ENCODE measurements around the gene ANXA9.

The ANXA9 gene, protein sequence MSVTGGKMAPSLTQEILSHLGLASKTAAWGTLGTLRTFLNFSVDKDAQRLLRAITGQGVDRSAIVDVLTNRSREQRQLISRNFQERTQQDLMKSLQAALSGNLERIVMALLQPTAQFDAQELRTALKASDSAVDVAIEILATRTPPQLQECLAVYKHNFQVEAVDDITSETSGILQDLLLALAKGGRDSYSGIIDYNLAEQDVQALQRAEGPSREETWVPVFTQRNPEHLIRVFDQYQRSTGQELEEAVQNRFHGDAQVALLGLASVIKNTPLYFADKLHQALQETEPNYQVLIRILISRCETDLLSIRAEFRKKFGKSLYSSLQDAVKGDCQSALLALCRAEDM

DNA sequence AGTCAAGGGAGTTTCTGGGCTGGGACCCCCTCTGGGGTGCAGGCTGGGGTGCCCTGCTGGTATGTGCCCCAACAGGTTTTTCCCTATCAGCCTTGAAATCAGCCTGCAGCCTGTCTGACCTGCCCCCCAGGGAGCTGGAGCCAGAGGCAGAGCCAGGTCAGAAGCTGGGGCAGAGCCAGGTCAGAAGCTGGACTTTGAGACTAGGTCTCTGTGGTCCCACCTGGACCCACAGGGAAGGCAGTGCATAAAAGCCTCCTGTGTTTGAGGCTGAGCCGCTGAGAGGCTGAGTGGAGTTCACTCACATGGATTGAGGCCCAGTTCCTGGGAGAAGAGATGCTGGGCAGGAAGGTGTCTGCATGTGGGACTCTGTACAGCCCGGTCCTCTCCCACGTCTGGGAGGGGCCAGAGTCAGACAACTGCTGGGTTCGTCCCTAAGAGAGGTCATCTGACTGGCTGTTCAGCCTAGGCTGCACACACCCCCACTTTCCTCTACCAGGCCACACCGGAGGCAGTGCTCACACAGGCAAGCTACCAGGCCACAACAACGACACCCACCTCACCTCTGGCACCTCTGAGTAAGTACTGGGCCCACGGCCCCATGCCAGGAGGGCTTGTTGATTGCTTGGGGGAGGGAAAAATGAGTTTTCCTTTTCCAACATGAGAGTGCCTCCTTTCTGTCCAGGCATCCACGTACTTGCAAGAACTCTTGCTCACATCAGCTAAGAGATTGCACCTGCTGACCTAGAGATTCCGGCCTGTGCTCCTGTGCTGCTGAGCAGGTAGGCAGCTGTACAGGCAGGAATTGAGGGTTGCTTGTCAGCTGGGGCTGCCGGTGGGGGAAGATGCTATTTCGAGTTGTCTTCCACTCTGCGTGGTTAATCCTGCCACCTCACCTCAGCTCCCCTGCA, at the start of gene ANXA9:
Gene ANXA9 (plus strand): TSS at position 488 of the 908 bp plus-strand sequence. CDS start 814 bp downstream, outside the sequence.
- DNase-seq = peak; percentile 44

DNA sequence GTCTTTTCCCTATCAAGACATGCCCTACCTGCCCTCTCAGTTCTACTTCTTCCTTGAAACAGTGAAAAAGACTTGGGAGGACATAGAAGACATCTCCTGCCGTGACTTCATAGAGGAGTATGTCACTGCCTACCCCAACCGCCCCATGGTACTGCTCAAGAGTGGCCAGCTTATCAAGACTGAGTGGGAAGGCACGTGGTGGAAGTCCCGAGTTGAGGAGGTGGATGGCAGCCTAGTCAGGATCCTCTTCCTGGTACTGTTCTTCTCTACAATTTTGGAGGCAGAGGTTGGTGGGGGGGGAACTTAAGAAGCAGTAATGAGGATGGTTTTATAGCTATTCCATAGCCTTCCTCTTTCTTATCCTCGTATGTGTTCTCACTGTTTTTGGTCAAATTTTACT, 37.2 kb upstream of the ANXA9 start:
- DNase-seq = no peak

DNA sequence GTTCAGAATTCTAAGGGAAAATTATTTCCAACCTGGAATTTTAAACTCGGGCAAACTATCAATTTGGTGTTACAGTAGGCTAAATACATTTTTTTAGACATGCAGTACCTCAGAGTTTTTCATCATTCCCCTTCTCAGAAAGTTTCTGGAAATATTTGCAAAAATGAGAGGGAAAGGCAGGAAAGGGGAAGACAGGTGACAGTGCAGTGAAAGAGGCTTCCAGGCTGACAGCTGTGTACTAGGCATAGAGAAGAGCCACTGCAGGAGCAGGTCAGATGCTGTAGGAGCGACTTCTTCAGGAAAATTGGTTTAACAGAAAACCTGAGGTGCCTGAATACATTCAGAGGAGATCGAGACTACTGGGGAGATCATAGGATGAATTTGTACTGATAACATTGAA, 27.4 kb upstream of the ANXA9 start:
- no peak for DNase-seq

DNA sequence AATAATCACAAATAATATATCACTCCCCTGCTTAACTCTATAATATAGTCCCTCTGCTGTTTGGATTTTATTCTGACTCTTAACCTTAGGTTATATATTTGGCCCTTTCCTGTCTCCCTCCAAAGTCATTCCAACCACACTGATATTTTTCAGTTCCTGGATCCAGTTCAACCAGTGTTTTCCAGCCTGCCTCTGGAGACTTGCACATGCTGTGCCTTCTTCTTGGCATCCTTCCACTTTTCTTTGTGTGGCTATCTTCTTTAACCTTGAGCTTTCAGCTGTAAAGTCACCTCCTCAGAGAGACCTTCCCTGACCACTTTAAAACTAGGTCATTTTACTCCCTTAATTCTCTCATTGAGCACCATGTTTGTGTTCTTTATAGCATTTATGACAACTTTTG, 26.8 kb upstream of the ANXA9 start:
- DNase-seq = no peak

DNA sequence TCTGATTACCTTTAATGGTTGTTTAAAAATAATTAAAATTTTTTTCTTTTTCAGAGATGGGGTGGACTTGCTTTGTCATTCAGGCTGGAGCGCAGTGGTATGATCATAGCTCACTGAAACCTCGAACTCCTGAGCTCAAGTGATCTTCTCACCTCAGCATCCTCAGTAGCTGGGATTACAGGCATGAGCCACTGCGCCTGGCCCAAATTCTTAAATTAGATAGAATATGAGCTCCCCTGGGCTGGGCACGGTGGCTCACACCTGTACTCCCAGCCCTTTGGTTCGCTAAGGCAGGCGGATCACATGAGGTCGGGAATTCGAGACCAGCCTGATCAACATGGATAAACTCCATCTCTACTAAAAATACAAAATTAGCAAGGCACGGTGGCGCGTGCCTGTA, 24.4 kb upstream of the ANXA9 start:
- no peak for DNase-seq

DNA sequence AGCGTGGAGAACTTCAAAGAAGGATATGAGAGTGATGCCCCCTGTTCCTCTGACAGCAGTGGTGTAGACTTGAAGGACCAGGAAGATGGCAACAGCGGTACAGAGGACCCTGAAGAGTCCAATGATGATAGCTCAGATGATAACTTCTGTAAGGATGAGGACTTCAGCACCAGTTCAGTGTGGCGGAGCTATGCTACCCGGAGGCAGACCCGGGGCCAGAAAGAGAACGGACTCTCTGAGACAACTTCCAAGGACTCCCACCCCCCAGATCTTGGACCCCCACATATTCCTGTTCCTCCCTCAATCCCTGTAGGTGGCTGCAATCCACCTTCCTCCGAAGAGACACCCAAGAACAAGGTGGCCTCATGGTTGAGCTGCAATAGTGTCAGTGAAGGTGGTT, 21.4 kb upstream of the ANXA9 start:
- no peak for DNase-seq

DNA sequence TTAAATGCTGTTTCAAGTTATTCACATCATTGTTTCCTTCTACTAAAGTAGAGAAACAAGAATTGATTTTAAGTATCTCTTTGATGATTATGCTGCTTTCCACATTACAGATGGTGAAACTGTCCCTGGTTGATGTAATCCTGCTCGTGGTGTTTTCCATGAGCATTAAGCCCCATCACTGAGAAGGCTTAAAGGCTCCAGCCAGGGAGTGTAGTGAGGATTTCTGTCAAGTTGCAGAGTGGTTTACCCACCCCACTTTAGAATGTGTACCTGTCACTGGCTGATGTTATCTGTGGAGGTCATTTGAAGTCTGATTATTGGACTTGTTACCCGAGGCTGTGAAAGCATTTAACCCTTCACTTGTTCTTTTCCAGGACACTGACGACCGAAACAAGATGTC, 20.3 kb upstream of the ANXA9 start:
- no peak for DNase-seq

DNA sequence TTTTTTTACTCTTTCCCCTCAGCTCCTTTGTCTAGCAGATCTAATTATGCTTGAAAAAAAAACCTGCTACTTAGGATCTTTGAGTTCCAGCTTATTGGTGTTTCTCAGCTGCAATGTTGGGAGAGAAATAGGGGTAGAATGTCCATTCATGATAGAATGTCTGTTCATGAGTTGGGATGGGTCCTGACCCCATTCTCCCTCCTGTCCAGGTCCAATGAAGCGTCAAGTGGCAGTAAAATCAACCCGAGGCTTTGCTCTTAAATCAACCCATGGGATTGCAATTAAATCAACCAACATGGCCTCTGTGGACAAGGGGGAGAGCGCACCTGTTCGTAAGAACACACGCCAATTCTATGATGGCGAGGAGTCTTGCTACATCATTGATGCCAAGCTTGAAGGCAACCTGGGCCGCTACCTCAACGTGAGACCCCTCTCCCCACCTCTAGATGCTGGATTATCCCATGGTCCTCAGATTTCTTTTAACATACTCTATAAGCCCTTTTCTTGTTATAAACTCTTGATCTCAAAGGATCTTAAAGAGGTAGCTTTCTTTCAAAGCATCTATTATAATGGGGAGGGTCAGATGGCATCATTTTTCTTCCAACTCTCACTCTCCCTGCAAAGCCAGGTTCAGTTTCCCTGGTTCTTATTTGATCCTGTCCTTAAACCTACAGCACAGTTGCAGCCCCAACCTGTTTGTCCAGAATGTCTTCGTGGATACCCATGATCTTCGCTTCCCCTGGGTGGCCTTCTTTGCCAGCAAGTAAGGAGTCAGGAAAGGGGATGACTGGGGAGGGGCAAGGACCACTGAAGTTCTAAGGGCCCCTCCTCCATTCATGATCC, 18.6 kb upstream of the ANXA9 start:
- no peak for DNase-seq

DNA sequence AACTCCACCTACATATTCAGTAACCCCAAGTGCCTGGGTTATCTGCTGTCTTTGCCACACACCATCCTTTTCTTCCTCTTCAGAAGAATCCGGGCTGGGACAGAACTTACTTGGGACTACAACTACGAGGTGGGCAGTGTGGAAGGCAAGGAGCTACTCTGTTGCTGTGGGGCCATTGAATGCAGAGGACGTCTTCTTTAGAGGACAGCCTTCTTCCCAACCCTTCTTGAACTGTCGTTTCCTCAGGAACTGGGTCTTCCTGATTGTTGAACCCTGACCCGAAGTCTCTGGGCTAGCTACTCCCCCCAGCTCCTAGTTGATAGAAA, 18.0 kb upstream of the ANXA9 start:
- no peak for DNase-seq

DNA sequence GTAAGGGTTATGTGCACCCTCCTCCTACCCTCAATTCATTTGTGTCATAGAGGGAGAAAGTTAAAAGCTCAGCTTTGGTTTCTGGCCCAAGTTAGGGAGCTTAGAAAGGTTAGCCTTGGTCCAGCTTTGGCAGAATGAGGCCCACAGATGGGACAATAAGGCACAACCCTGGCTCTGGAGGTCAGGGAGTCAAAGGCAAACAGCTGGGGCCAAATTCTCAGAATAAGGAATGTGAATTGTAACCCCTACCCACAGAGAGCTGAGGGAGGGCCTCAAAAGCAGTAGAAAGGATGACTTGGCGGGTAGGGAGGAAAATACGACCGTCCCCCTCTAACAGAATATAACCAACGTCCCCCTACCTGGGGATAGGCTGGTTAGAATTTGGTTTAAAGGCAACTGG, 16.5 kb upstream of the ANXA9 start:
- DNase-seq = no peak

DNA sequence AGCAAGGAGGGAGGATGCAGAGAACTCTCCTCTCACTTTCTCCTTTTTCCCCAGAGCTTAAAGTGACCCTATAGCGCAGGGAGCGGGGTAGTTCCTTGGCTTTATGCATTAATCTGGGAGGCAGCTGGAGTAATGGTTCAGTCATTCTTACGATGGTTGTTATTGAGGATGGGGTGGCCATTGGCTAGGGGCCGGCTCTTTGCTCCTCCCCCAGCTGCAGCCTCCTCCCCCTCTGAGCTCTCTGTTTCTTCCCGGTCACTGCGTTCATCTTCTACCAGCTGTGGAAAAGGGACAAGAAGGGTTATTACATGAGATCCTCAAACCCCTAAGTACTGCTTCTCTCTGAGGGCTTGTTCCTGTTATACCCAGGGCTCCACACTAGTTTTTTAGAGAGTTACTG, 16.1 kb upstream of the ANXA9 start:
- no peak for DNase-seq

DNA sequence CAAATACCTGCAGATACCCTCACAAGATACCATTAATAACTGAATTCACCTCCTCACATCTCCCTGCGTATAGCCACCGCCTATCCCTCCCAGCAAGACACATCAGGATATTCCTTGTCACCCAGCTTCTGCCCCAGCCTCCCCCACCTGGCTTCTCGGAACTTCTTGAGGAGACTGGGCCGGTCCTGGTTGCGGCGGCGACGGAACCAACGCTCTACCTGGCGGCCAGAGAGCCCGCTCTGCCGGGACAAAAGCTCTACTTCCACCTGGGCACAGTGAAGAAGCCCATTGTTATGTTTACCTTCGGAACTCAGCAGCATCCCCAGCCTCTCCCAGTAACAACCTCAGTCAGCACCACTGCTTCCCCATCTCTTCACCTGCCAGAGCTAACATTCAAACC, 14.2 kb upstream of the ANXA9 start:
- DNase-seq = no peak

DNA sequence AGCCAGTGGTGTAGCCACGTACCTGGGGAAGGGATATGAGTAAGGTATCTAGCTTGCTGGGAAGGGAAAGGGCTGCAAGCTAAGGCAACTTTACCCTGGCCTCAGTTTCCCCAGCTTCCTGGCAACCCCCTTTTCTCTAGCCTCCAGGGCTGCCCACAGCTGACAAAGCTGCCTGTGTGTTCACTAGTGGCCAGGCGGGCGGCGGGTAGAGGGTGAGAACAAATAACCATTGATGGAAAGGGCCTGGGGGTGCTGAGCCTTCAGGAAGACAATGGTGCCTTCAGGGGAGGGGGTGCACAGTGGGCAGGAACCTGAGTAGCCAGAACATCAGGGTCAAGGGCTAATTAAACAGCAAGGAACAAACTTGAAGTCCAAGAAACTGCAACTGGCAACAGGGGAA, 13.6 kb upstream of the ANXA9 start:
- DNase-seq = no peak

DNA sequence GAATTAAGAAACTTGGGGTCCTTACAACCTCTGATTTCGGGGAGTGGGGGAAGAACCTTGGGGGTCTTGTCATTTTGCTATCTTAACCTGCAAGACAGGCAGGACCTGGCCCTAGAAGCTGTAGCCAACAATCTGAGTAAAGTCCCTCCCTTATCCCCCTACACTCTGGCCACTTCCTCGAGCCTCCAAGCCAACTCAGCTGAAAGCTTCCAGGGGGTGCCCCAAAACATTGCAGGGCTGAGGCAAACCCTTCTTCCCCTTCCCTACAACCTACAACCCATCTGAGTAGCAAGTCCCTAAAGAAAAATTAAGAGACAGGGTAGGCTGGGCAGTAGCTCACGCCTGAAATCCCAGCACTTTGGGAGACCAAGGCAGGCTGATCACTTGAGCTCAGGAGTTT, 12.5 kb upstream of the ANXA9 start:
- DNase-seq = no peak

DNA sequence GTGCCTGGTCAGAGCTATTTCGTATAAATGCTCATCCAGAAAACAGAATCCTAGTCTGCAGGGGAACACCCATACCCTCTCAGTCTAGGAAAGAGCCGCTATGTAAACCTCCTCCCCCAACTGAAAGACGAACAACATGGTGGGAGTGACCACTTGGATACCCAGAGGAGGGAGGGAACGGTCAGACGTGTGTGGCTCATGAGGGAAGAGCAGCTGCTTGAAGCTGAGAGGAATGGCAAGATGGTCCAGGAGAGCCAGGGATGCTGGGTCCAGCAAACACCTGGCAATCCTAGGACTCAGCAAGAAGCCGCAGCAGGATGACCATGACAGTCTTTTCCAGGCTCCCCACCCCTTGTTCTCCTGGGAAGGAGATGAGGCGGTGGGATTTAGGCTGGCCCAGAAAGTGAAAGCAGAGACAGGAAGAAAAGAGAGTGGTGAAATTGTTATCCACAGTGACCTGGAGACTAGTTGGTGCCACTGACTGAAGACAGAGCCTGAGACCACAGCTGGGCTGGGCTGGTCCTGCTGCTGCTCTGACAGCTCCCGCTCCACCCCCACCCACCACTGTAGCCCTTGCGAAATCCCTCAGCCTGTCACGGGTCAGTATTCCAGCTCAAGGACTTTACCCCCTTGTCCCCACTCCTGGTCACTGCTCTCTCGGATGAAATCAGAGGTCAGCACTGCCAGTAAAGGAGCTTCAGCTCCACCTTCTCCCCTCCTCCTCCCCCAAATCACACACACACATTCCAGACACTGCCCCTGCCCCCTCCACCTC, 11.1 kb upstream of the ANXA9 start:
- DNase-seq = peak; percentile 84

DNA sequence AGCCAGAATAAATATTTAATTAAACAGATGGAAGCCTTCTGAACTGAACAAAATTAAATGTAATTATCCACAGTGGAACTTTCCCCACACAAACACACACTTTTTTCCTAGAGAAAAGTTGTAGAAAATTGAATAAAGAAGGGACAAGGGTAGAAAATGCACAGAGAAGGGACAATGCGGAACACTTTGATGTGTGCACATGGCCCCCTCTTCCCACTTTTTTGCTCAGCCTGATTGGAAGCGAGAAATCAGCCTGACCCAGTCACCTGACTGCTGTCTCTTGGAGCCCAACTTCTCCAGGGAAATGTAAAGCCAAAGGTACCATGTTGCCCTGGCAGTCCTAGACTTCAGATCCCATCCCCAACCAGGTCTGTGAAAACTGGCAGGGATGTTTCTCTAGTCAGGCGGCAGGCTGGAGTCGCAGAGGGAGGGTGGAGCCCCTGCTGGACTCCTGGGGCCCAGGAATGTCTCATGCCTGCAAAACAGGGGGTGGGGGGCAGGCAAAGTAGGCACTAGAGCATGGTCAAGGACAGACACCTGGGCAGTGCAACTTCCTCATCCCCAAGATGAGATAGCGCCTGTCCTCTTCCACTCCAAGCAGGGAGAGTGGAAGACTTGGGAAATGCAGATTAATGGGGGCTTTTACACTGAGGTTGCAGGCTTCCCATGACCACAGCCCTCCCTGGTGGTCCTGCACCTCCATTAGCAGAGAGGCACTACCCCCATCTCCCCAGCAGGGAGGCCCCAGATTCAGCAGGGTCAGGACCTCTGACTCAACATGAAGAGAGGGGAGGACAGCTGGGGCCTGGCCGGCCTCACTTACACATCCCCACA, 10.3 kb upstream of the ANXA9 start:
- DNase-seq = peak; percentile 45

DNA sequence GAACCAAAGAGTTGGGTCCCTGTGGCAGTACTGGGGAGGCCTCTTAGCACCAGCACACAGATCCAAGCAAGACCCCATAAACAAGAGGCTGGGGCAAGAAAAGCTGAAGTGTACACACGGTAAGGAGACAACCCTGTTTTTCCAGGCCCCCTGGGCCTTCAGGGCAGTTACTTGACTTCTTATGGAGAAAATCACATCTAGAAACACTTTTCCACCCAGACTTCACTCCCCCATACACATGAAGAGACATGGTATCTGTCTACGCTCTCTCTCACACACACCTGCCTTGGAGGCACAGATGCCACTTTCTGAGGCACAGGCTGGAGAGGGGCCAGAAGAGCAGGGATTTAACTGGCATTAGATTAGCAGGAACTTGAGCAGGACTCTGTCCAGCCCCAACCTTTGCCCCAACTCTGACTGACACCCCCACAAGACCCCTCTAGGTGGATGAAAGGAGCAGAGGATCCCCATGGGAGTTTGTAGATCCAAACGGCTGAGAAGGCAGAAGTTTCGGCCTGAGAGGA, 9.6 kb upstream of the ANXA9 start:
- DNase-seq = no peak

DNA sequence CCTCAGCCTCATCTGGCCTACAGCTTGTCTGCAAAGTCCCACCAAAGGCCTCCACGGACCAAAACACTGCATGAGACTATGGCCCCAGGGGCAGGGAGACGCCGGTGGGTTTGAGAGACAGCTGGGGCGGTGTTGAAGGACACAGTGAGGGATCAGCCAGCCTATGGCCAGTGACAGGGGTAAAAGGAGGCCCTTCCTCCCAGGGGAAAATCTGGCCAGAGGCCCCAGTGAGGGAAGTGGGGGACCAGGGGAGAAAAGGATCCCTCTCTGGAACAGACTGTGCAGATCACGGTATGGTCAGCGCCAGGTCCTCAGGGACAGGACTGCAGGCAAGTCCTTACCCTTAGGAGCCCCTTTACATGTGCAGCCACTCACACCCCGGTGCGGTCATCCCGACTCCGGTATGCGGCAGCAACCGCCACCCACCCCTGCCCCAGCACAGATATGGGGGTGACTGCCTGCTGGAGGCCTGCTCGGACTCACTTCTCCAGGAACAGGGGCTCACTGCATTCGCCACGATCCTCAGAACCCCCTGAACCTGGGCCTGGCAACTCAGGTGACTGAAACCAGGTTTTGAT, 8.7 kb upstream of the ANXA9 start:
- DNase-seq = peak; percentile 65

DNA sequence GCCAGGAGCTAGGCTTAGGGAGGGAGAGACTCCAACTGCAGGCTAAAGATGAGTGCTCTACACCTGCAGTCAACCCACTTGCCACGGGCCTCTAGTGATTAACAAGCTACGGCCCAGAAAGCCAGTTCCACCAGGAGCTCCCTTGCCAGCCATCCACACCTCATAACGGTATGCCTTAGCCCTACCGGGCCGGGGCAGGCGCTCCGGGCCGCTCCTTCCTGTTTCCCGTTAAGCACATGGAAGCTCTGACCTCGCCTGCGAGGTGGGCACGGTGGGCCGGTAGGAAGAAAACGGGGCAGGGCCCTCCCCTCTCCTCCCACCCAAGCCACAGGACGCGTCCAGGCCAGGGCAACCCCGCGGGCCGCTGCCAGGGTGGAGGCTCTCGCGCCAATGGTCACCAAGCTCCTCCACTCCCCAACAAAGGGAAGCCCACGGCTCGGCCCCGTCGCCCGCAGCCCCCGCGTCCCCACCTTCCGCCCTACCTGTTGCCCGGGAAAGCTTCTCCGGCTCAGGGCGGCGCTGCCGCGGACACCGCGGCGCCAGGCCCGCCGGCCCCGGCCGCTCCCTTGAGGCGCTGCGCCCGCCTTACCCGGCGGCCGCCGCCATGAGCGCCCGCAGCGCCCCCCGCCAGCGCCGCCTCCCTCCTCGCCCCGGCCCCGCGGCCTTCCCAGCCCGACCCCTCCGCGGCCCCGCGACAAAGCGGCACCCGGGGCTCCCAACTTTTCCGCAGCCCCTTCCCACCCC, 8.1 kb upstream of the ANXA9 start:
- DNase-seq = peak; percentile 65

Data from OCI-M1 (cell line).